NCI-H748 treated with DMSO at 0.1 percent for 48 hours (cell line): ENCODE measurements around the gene CENPO.

Experiments
- DNase-seq: peaks from one replicate; lab custom pipeline; 2025; lab: John Stamatoyannopoulos, UW

Gene CENPO

GRCh38 chr2:24838541-24838940 is 45.3 kb downstream of the CENPO start:
- no peak for DNase-seq

DNA sequence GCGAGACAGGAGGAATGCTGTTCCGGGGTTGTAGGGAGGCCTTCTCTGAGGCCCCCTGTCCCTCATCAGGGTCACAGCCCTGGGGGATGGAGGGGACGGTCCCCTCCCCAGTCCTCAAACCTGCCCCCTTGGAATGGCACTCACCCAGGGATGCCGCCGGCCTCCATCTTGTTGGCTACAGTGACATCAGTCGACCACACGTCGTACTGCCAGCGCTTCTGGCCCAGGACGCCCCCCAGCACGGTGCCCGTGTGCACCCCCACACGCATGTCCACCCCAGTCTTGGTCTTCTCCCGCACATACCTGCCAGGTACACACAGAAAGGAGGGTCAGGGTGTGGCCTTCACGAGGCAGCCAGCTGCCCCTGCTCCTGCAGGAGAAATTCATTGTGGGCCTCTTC is 46.5 kb downstream of the CENPO start:
- no peak for DNase-seq

DNA sequence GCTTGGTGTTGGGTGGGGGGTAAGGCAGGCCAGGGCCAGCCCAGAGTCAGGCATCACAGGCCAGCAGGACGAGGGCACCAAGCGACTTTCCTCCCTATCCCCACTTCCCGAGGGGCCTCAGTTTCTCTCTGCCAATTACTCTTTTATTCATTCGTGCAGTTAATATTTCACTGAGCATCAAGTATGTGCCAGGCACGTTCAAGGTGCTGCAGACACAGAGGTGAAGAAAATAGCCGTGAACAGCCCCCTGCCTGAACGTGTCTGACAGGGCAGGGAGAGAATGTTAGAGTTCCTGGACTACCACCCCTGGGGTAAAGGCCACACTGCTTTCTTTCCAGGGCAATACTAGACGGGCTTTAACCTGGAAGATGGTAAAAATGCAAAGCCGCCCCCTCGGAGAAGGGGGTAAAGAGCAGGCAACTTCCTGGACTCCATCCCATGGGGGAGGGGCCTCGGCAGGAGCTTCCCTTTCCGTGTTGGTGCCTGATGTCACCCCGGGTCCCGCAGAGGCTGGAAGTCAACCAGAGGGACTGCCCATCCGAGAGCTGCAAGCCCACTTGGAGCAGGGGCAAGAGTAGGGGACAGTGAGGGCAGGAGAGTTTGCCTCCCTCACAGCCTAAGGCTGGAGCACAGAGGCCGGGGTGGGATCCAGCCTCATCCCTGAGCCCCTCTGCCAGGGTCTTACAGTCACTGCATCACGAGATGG is 47.1 kb downstream of the CENPO start:
- DNase-seq, result no peak

GRCh38 chr2:24840962-24841945 is 48.0 kb downstream of the CENPO start:
- no peak for DNase-seq

DNA sequence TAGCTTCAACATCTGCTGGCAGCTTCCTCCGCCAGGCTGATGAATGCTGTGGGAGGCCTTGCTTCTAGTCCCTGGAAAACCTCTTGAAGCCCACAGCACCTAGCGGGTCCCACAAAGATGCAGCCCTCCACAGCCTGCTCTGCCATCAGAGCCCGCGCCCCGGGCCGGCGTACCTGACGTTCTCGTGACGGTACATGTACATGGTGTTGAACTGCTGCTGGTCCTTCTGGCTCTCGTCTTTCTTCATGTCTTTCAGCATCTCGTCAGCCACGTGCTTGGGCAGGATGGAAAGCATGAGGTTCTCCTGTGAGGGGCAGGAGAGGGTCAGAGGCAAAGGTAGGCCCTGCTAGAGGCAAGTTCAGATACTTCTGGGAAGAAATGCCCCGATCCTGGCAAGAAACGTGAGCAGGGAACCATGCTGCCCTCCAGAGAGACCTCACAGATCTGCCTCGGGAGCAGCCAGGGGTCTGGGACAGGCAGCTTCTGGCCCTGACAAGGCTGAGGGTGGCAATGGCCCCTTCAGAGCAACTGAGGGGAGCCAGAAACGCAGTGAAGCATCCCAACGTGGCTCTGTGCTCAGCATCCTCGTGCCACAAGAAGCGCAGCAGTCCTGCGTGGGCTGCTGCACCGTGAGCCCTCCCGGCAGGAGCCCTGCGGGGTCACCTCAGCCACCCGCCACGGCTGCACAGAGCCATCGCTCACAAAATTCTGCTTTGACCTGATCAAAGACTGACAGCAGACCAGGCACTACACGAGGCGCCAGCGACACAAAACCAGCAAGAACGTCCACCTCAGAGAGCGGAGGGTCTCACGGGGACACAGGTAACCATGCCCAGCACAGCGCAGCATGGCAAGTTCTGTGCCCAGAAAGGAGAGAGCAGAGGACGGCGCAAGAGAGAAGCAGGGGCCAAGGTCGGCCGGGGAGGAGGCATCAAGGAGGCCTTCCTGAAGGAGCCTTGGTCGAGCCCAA is 49.1 kb downstream of the CENPO start:
- DNase-seq, result no peak

GRCh38 chr2:24843330-24843860 is 50.2 kb downstream of the CENPO start:
- no peak for DNase-seq

- DNase-seq, result no peak
Measured at GRCh38 chr2:24844023-24844685, 50.9 kb downstream of the CENPO start.

GRCh38 chr2:24845691-24846090 is 52.5 kb downstream of the CENPO start:
- no peak for DNase-seq

- DNase-seq, result no peak
Measured at GRCh38 chr2:24850944-24851343, 57.7 kb downstream of the CENPO start.

DNA sequence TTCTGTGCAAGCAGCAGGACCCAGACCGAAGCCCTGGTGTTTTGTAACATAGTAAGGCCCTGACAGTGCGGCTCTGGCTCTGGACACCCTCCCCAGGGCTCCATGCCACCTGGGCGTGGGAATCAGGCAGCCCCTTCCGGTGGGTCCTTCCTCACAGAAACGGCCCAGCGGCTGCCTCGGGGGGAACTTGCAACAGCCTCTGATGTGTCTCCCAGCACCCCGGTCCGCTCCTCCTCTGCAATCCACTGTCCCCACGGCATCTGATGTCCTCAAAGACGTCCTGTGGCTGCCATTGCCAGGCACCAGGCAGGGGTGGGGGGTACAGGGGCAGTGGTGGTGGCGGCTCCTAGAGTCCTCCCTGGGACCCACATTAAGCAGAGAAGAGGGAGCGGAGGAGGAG is 58.8 kb downstream of the CENPO start:
- no peak for DNase-seq

DNA sequence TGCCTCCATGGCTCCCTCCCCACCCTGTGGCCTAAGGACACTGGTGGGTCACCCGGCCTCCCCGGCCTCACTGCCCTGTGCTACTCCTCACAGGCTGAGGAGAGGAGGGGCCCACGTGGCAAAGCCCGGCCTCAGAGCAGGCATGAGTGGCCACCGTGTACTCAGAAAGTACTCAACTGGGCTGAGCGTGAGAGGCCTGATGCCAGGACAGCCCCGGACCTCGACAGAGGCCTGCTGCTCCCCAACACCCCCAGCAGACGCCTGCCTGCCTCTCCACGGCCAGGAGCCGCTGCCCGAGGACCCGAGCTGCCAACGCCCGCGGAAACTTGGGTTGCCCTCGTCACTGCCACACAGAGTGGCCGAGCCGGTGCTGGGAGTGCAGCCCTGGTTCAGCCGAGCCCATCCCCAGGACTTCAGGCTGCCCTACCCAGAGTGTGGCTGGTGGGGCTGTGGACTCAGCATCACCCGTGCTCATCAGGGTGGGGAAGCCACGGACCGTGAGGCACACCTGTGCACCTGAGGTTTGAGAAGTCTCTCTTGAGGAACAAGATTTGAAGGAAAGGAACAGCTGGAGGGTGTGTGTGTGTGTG is 59.3 kb downstream of the CENPO start:
- no peak for DNase-seq

DNA sequence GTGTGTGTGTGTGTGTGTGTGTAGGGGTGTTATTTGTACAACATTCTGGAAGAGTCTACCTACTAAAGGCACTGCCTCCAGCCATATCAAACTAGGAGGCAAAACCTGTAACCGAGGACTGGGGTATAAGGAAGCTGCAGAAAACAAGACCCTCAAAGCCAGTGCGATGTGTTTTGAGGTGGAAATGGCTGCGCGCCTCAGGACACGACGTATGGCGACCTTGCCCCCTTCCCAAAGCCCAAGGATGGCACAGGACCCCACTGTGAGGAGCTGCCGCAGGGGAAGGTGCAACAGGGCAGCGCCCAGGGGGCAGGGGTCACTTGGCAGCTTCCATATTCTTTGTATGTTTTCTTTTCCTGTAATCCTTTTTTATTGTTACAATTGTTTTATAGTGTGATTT is 59.8 kb downstream of the CENPO start:
- no peak for DNase-seq

GRCh38 chr2:24853996-24854395 is 60.8 kb downstream of the CENPO start:
- DNase-seq, result no peak

- DNase-seq, result no peak
Measured at GRCh38 chr2:24855022-24855622, 61.9 kb downstream of the CENPO start.

GRCh38 chr2:24855726-24856125 is 62.5 kb downstream of the CENPO start:
- DNase-seq, result no peak

- DNase-seq, result no peak
Measured at GRCh38 chr2:24856791-24857211, 63.6 kb downstream of the CENPO start.

DNA sequence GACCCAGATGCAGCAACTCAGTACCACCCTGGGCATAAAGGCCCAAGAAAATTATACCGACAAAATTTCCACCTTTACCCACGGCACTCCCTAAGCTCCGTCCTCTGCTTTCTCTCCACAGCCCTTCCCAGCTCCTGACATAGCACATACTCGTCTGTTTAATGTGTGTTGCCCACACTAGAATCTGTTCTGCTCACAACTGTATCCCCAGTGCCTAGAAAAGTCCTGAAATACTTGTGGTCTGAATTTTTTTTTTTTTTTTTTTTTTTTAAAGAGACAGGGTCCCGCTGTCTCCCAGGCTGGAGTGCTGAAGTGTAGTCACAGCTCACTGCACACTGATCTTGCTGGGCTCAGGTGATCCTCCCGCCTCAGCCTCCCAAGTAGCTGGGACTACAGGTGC is 64.5 kb downstream of the CENPO start:
- no peak for DNase-seq

- no peak for DNase-seq
Measured at GRCh38 chr2:24858996-24859395, 65.8 kb downstream of the CENPO start.

GRCh38 chr2:24859968-24860600 is 66.9 kb downstream of the CENPO start:
- no peak for DNase-seq

- DNase-seq, result no peak
Measured at GRCh38 chr2:24860631-24861030, 67.4 kb downstream of the CENPO start.
